GM12873 (cell line): Measurements from ENCODE around the gene ASCL1.

Source experiments
- TF ChIP-seq, protein P1 (sequence below): IDR thresholded peaks from 2 replicates; pipeline ENCODE4 v1.5.1; 2012; ENCODE audit warnings: low read depth, mild to moderate bottlenecking, moderate library complexity, low read length, control low read depth; ENCODE audit not compliant: insufficient read depth; ENCODE audit errors: missing control alignments

The ASCL1 gene

DNA sequence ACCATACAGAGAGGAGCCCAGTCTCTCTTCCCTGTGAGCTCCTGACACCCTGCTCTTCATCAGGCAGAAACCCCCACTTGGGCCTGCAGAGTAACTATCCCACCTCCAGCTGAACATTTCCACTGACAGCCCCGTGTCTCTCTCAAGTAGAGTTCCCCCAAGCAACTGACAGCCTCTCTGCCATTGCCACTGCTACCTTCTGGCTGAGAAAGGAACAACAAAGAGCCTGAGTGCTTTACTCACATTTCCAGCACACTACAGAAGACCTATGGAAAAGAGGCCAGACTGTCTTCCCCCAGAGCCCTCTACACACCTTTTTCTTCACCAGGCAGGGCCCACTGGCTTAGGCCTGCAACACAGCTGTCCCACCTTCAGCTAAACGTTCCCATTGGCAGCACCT lies 18.4 kb upstream of the ASCL1 start:
- TF ChIP-seq, protein P1, sequence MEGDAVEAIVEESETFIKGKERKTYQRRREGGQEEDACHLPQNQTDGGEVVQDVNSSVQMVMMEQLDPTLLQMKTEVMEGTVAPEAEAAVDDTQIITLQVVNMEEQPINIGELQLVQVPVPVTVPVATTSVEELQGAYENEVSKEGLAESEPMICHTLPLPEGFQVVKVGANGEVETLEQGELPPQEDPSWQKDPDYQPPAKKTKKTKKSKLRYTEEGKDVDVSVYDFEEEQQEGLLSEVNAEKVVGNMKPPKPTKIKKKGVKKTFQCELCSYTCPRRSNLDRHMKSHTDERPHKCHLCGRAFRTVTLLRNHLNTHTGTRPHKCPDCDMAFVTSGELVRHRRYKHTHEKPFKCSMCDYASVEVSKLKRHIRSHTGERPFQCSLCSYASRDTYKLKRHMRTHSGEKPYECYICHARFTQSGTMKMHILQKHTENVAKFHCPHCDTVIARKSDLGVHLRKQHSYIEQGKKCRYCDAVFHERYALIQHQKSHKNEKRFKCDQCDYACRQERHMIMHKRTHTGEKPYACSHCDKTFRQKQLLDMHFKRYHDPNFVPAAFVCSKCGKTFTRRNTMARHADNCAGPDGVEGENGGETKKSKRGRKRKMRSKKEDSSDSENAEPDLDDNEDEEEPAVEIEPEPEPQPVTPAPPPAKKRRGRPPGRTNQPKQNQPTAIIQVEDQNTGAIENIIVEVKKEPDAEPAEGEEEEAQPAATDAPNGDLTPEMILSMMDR, result no peak

DNA sequence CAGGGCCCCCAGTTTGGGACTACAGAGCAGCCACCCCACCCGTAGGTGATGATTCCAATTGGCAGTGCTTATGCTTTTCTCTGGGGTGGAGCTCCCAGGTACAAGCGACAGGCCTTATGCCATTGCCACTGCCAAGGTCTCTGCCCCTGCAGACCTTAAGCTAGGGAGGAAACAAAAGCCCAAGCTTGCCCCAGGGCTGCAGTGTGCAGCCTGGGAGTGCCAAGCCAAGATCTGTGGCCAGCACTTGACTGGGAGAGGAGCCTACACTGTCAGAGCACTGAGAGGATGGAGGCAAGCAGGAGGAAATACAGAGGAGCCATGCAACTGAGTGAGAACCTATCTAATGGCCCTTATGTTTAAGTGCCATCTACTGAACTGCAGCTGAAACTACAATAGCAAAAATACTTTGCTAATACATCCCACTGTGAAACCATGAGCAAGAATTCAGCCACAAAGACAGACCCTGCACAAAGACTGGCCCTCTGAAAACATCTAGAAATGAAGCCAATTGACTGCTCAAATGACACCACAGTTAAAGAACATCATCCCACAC lies 17.7 kb upstream of the ASCL1 start:
- TF ChIP-seq, protein P1, result peak; percentile 34

DNA sequence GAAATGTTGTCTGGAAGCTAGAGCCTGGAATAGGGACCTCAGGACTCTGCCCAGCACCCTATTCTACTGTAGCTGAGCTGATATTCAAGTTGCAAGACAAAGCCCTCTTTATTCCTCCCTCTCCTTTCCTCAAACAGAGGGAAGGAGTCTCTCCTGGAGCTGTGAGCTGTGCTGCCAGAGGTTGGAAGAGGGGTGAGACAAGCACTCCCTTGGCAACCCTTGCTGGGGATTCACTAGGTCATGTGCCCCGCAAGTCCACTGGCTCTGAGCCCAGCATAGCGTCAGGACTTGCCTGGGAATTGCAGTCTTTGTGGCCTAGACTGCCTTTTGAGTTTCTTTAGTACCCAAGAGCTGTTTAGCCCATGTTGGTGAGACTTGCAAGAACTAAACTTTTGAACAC lies 11.4 kb upstream of the ASCL1 start:
- TF ChIP-seq, protein P1, result no peak

DNA sequence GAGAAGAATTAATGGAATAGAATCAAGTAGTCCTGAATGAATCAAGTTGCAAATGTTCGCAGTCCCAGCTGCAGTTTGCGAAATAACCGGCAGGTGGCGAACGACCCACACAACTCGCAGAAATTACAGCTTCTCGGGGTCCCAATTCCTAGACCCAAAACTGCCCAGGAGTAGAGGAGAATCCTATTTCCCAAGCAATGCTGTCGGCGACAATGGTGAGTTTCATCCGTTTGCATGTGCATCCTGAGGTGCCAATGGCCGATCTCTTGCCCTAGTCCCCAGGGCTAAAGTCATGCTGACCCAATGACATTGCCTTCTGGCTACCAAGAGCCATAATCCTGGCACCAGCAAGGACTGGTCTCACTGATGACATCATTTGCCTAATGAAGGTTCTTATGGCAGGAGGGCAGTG lies 8.5 kb upstream of the ASCL1 start:
- TF ChIP-seq, protein P1, result peak; percentile 93

DNA sequence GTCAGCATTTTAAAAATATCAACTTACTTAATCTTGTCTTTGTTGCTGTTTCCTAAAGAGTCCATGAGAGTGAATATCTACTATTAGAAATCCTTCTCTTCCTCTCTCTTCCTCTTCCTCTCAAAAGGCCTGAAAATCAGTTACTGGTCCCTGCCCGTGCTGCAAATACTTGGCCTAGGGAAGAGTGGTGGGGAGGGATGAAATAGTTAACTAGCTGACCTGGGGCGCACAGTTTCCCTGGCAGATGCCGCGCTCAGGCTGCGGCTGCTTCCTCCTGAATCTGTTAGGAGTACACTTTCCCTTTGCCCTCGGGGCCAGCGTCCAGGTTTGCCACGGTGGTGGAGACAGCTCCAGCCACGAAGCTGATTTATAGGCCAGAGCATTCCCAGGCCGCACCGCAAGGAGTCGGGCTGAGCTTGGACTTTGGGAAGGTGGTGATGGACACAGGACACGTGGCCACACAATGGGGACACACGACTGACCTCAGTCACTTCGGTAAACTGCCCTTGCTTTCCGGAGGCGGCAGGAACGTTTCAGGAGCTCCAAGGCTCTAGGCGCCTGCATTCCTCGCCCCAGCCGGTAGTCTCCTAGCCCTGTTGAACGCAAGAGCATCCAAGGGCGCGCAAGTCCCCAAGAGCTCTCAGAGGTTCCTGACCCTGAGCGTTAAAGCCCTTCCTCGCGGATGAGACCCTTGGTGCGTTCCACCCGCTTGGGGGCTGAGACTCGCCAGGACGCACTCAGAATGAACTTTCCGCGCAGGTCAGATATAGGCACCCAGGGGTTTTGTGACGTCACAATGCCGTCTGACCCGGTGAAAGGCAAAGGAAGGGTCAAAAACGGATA lies 7.1 kb upstream of the ASCL1 start:
- TF ChIP-seq, protein P1, result peak; percentile 30

DNA sequence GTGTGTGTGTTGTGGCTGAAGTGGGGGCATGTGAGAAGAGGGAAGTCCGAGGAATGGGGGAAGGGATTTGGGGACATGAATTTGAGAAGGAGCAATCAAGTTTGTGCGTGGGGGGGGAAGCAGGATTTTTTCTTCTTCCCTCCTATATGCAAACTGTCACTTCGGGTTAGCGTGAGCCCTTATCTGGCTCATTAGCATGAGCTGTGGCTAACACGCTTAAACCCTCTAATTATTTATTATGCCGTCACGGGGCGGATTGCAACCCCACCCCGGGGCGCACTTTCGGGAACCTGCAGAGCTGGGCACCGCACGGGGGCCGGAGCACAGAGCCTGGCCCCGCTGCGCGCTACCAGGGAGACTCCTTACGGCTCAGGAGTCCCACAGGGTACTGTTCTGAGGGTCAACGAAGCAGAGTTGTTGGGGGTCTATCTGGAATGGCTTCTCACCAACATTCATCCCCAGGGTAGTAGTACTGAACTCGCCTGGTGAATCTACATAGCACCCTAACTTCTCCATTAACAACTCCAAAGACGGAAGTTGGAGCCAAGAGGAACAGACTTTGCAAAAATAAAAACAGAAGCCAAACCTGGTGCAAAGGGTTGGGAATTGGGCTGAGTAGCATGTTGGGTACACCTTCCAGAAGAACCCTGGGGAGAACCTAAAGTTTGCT lies 6.4 kb upstream of the ASCL1 start:
- TF ChIP-seq, protein P1, result no peak

DNA sequence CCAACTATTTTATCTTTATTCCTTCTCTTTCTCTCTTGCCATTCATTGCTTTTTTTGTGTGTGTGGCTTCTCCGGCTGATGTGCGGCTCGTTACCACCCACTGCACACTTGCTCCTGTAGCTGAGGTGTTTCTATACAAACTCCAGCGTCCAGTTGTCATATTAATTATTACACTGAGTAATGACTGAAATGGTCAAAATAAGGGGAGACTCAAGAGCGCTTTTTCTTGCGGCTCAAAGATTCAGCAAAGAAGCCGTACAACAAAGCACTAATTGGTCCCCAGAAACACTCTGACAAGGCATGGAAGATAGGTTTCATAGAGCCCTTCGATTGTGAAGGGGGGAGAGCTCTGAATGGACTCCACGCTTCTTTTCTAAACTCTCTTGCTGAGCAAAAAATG lies 5.6 kb upstream of the ASCL1 start:
- TF ChIP-seq, protein P1, result no peak
